GM18511 (cell line): ENCODE measurements around the gene NBEA.

Experiments used
- ATAC-seq: cut with Tn5 transposase; IDR thresholded peaks from one replicate; pipeline ENCODE4 v1.9.1; 2021; ENCODE audit warnings: mild to moderate bottlenecking, moderate library complexity; ENCODE audit not compliant: unreplicated experiment

The NBEA gene

DNA sequence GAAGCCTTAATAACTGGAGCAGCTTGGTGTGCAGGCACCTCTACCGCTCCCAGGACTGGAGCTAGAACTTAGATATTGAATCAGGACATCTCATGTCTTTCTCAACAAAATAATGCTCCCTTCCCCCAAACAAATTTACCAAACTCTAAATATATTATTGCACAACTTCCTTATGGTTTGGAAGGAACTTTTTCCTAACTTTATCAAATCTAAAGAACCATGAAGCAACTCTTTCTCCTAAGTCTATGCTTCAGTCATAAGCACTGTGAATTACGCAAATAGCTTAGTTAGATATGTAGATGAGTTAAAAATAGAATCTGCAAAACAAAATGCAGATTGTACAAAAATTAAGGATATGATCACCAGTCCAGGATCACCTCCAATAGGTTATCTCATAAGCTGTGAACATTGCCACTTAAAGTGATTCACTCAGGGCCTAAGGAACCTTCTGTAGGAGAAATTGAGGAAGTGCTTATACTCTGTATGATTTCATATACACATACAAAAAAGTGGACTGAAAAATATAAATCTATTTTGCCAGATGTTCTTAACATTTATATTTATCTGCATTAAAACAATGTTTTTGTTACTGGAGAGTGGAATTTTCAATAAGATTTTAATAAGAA is 554.8 kb downstream of the NBEA start:
- no peak for ATAC-seq

DNA sequence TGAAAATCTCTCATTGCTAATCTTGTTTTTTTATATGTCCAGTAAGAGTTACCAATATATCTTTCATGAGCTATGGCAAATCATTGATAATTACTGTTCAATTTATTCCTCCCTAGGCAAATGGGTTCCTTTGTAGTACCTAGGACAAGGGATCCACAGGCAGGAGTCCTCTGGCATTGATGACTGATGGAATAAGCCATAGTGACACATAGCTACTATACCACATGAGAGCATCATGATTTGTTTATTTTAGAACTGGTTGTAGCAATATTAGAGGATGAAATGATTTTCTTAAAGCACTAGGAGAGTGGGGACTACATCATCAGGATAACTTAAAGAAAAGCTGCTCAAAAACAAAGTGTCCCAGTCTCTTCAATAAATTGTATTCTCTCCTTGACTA is 556.2 kb downstream of the NBEA start:
- no peak for ATAC-seq

GRCh38 chr13:35499196-35499662 is 557.2 kb downstream of the NBEA start:
- ATAC-seq = no peak

- ATAC-seq = no peak
These were observed 557.6 kb downstream of the NBEA start for GRCh38 chr13:35499676-35500075.

DNA sequence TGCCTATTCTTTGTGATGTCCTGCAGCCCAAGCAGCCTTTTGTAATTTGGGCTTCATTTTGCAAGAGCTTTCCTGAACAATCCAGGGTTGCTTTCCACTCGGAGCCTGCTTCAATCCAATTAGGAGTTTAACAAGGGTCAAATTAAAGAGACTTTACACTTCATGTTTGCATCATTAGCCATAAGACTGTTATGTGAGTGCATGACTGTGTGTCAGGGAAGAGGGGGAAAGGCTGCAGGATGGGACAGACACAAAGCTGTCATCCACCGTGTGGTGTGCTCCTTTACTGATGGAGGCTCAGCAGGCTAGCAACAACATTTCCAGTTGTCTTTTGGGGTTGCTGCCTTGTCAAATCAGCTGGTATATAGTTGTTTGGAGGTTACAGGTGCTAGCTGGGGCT is 558.1 kb downstream of the NBEA start:
- ATAC-seq = no peak

- ATAC-seq = no peak
These were observed 559.7 kb downstream of the NBEA start for GRCh38 chr13:35501661-35502235.

GRCh38 chr13:35502456-35502855 is 560.4 kb downstream of the NBEA start:
- no peak for ATAC-seq

DNA sequence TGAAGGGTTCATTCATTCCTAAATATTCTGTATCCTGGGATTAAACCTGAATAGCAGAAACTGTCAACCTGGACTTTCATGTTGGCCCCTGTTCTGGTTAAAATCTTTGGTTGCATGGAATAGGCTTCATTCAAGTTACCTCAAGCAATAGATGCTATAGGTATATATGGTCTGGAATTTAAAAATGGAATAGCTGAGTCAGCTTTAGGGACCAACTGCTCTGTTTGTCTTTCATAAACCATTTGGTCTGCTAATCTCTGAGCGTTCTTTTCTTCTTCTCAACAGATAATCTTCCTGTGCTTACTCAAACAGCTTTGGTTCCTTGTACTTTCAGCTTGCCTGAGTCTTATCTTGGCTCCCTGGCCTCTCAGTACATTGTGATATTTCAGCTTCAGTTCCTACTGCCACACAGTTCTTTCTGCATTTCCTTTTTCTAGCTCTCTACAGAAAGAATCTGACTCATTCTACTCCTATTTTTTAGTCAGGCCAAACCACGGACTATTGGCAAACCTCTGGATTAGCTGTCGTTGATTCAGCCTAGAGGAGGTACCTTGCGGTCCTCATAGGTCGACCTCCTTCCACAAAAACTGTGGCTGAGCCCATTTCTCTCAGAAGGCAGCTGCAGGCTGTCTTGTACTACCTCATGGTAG is 570.3 kb downstream of the NBEA start:
- ATAC-seq = no peak

DNA sequence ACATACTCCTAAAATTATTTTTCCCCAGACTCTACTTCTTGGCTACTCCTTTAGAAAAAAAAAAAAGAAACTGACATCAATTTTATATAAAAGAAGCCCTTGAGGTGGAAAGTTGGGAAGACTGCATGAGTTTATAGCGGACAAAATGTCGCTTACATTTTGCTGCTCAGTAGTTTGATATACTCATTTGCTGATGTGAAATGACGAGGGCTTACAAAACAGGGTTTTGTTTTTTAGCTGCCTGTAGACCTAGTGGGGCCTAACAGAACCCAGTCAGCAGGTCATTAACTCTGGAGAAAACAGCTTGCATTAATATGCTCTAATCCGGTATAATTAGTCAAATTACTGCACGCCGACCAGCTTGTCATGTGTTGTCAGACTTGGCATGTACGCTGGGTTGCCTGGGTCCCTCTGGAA is 572.0 kb downstream of the NBEA start:
- no peak for ATAC-seq

- ATAC-seq = no peak
These were observed 572.9 kb downstream of the NBEA start for GRCh38 chr13:35514801-35515502.

- ATAC-seq = no peak
These were observed 576.4 kb downstream of the NBEA start for GRCh38 chr13:35518337-35518946.

GRCh38 chr13:35524171-35524570 is 582.1 kb downstream of the NBEA start:
- no peak for ATAC-seq

- no peak for ATAC-seq
These were observed 584.5 kb downstream of the NBEA start for GRCh38 chr13:35526577-35526976.

- ATAC-seq = no peak
These were observed 585.4 kb downstream of the NBEA start for GRCh38 chr13:35527451-35527850.

DNA sequence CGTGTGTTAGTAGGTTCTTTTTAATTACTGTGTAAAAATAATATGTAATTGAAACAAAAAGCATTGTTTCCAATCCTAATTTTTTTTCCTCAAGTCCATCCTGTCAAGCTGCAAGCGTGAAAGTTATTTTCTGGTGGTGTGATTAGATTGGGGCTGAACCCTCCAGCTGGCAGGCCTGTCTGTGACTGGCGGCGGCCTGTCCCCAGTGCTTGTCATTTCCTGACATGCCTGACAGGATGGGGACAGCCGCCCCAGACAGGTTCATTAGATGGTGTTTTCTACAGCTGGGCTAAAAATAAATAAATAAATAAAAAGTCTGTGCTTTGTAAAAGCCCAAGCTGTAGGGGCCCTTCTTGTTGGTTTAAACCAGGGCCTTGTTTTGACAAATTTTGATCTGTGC is 588.1 kb downstream of the NBEA start:
- ATAC-seq = no peak

- no peak for ATAC-seq
These were observed 588.5 kb downstream of the NBEA start for GRCh38 chr13:35530581-35530980.

DNA sequence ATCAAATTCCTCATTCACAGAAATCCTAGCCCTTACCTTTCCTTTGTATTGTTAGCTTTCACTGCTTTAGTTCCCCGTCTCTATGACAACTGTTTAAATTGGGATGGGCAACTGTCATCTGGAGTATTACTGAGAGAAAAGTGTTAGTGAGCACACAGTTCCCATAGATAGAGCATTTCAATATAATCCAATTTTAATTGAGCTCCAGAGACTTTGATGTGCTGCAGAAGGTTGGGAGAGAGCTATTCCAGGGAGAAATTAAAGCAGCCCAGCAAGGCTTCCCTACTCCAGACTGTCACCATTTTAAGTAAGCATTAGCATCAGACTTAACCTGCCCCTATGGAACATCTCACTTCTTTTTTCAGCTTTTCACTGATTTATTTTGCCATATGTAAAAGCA is 589.5 kb downstream of the NBEA start:
- ATAC-seq = no peak

- no peak for ATAC-seq
These were observed 592.3 kb downstream of the NBEA start for GRCh38 chr13:35534343-35534742.

DNA sequence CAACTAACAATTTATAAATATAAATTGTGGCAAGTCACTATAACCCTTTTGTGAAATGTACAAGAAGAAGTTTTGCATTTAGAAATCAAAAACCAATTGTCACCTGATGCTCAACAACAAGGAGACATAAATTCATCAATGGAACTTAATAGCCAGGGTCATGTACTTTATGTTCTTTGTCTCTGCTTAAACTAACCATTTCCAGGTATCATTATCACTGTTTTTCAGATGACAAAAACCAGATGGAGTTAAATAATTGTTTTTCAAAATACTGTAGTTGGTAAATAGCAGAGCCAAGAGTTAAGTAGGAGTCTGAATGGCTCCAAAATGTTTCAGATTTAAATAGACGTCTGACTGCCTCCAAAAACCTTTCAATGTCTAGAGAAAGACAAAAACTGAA is 606.7 kb downstream of the NBEA start:
- ATAC-seq = no peak

- ATAC-seq = peak; percentile 82
These were observed 607.4 kb downstream of the NBEA start for GRCh38 chr13:35549481-35549880.

GRCh38 chr13:35552172-35552844 is 610.2 kb downstream of the NBEA start:
- ATAC-seq = no peak
